ENCODE results near the gene SPTLC1.
A peak's percentile ranks its signal among the peaks of the same experiment; 100 is the strongest.

Gene SPTLC1

DNA sequence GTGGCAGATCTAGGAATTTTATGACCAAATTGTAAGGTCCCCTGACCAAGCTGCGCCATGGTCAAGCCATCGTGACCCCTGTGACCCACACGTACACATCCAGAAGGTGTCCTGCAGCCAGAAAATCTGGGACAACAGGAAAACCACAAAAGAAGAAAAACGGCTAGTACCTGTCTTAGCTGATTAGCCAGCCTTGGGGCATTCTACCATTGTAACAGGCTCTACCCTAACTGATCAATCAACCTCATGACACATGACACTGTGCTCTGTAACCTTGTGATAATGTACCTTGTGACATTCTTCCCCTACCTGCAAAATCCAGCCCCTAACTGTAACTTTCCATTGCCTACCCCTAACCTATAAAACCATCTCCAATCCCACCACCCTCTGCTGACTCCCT is 43.6 kb downstream of the SPTLC1 start:
- H3K9me3 Mint-ChIP-seq, result no peaks in the 10 kb centered on the region
- H3K27me3 Mint-ChIP-seq (ENCODE audit: low read depth), result no peaks in the 10 kb centered on the region
- peaks cover 54% of the 10 kb centered on the region for H3K36me3 Mint-ChIP-seq (ENCODE audit: low read depth)
- no peaks in the 10 kb centered on the region for H3K4me1 Mint-ChIP-seq
- TF ChIP-seq, protein P1, sequence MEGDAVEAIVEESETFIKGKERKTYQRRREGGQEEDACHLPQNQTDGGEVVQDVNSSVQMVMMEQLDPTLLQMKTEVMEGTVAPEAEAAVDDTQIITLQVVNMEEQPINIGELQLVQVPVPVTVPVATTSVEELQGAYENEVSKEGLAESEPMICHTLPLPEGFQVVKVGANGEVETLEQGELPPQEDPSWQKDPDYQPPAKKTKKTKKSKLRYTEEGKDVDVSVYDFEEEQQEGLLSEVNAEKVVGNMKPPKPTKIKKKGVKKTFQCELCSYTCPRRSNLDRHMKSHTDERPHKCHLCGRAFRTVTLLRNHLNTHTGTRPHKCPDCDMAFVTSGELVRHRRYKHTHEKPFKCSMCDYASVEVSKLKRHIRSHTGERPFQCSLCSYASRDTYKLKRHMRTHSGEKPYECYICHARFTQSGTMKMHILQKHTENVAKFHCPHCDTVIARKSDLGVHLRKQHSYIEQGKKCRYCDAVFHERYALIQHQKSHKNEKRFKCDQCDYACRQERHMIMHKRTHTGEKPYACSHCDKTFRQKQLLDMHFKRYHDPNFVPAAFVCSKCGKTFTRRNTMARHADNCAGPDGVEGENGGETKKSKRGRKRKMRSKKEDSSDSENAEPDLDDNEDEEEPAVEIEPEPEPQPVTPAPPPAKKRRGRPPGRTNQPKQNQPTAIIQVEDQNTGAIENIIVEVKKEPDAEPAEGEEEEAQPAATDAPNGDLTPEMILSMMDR (IDR thresholded peaks at IDR 0.05; ENCODE audit: unreplicated experiment in 3 of 3), result no peak
- no peak overlapping the region for H3K4me3 Mint-ChIP-seq
- H3K27ac Mint-ChIP-seq, result no peak overlapping the region

DNA sequence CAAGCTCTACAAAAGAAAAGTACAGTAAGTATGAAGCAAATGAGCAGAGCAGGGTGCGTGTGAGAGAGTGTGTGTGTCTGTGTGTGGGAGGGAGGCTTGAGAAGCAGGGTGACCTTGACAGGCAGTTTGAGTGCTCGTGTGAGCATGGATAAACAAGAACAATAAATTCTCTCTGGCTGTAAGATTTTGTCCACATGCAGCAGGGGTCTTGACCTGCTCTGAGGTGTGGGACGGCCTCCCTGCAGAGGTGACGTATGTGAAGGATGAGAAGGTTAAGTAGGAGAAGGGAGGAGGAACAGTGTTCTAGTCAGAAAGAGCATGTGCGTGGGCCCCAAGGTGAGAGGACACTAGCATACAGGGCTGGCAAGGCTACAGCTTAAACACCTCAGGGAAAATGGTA is 49.0 kb downstream of the SPTLC1 start:
- Mint-ChIP-seq H3K4me1 (peaks cover 5% of the 10 kb centered on the region), H3K27me3 (ENCODE audit: low read depth) (no peaks in the 10 kb centered on the region), H3K9me3 (peaks cover 24% of the 10 kb centered on the region), H3K36me3 (ENCODE audit: low read depth) (peaks cover 86% of the 10 kb centered on the region), H3K27ac (peak overlapping the region in 1 of 3 experiments; percentile 63), H3K4me3 (no peak overlapping the region)
- TF ChIP-seq, protein P1 (IDR thresholded peaks at IDR 0.05; ENCODE audit: unreplicated experiment in 3 of 3), result no peak

DNA sequence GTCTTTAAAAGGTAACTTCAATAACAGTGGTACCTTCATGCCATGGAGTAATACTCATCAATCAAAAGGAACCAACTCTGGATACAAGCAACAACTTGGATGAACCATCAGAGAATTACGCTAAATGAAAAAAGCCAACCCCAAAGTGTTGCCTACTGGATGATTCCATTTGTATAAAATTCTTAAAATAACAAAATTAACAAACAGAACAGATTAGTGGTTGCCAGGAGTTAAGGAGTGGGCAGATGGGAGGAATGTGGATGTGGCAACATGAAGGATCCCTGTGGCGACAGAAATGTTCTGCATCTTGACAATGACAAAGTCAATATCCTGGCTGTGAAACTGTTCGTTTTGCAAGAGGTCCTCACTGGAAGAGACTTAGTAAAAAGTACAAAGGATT is 50.5 kb downstream of the SPTLC1 start:
- Mint-ChIP-seq H3K36me3 (ENCODE audit: low read depth) (peaks cover 94% of the 10 kb centered on the region), H3K4me1 (peaks cover 5% of the 10 kb centered on the region), H3K27me3 (ENCODE audit: low read depth) (no peaks in the 10 kb centered on the region), H3K9me3 (peaks cover 36% of the 10 kb centered on the region), H3K27ac (no peak overlapping the region), H3K4me3 (no peak overlapping the region)
- TF ChIP-seq, protein P1 (IDR thresholded peaks at IDR 0.05; ENCODE audit: unreplicated experiment in 3 of 3), result no peak

DNA sequence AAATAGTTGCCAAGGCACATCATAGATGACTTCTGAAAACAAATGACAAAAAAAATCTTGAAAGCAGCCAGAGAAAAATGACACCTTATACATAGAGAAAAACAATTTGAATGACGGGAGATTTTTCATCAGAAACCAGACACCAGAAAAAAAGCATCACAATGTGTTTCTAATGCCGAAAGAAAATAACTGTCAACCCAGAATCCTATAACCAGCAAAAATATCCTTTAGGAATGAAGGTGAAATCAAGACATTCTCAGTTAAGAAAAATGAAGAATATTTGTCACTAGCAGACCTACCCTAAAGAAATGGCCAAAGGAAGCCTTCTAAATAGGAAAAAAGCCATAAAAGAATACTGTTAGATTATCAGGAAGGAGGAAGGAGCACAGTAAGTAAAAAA is 54.0 kb downstream of the SPTLC1 start:
- TF ChIP-seq, protein P1 (IDR thresholded peaks at IDR 0.05; ENCODE audit: unreplicated experiment in 3 of 3), result no peak
- Mint-ChIP-seq H3K9me3 (peaks cover 36% of the 10 kb centered on the region), H3K36me3 (ENCODE audit: low read depth) (peaks cover 93% of the 10 kb centered on the region), H3K4me1 (peaks cover 2% of the 10 kb centered on the region), H3K27ac (no peak overlapping the region), H3K4me3 (no peak overlapping the region), H3K27me3 (ENCODE audit: low read depth) (no peaks in the 10 kb centered on the region)

DNA sequence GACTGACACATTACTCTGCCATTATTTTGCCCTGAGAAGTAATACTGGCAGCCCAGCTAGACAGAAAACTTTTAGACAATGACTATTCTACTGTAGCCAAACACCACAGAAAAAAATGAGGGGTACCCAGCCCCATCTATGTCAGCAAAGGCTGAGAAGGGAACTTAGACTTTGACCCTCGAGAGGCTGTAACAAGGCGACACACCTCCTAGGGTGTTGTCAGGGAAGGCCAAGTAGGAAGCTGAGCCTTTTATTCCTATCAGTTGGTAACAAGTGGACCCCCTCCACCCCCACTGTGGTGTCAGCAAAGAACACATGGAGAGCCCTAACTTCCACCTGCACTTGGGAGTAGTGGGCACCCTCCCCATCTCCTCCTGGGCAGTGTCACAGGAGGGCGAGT is 55.6 kb downstream of the SPTLC1 start:
- Mint-ChIP-seq H3K27me3 (ENCODE audit: low read depth) (no peaks in the 10 kb centered on the region), H3K9me3 (peaks cover 36% of the 10 kb centered on the region), H3K27ac (no peak overlapping the region), H3K4me1 (no peaks in the 10 kb centered on the region), H3K36me3 (ENCODE audit: low read depth) (peaks cover 89% of the 10 kb centered on the region), H3K4me3 (no peak overlapping the region)
- TF ChIP-seq, protein P1 (IDR thresholded peaks at IDR 0.05; ENCODE audit: unreplicated experiment in 3 of 3), result no peak

DNA sequence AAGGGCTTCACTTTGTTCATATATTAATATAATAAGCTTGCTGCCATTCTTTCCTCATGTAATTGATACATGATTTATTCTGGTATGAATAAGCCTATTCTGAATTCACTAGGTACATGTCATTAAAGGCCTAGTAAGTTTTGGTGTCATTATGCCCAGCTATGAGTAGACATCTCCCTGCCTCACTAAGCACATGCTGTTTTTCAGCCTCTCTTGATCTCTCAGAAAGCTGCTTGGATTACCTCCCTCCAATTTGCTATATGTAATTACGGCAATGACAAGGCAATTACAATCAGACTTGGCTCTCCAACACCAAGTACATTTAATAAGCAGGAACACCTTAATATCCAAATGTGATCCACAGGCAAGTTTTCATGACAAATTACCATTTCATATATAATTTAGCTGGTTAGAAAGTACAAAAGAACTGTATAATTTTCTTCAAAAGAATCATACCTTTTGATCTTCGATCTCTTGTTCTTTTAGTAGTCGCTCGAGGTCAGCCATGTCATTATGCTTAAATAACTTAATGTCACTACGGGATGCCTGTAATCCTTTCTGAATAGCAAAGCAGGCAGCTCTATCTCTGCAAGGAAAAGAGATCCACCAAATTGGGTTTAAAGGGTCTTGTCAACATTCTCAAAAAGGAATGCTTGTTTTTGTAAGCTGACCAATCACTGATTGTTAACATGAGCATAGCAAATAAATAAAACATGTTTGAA is 56.3 kb downstream of the SPTLC1 start:
- Mint-ChIP-seq H3K27me3 (ENCODE audit: low read depth) (no peaks in the 10 kb centered on the region), H3K9me3 (peaks cover 36% of the 10 kb centered on the region), H3K36me3 (ENCODE audit: low read depth) (peaks cover 89% of the 10 kb centered on the region), H3K4me3 (no peak overlapping the region), H3K27ac (no peak overlapping the region), H3K4me1 (no peaks in the 10 kb centered on the region)
- TF ChIP-seq, protein P1 (IDR thresholded peaks at IDR 0.05; ENCODE audit: unreplicated experiment in 3 of 3), result no peak

Measured in nephron (organoid).